ENCODE data around the gene CALM1. TPM values are rescaled to one million over a fixed set of nuclear protein-coding genes. Genes with fewer than 3 reads are reported as not detected.
"Not testable (repeated sequence)": the region's sequence is repeated elsewhere in the genome, so short reads cannot be mapped to it uniquely, and the experiment has no call there.

CALM1 gene
- total RNA-seq, 1 donor from 2014 or later: 575 TPM

DNA sequence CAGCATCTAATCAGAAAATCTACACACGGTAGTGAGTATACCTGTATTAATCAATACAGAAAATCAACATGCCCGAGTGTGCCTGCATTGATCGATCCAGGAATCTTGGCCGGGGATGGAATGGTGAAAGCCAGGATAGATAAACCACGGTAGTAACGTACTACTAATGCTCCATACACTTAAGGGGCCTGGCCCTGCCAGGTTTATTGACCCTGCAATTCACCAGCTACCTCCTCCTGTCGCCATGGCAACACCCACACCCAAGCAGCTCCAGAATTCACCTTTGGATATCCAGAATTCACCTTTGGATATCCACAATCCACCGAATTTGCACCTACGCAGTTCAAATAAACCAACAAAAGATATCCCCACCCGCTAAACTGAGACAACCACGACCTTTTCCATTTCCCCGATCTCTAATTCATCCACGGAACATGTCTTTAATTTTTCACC is 14.8 kb upstream of the CALM1 start:
- DNase-seq (peak; percentile 50), ATAC-seq (ENCODE audit: poor library complexity) (peak; percentile 7)
- intact Hi-C loops (cut with DNase I): loop anchor here (2.0 to 5.0 kb wide), 2 partner anchors 15 to 50 kb away; partner anchors contain the start of genes CALM1 and NRDE2

DNA sequence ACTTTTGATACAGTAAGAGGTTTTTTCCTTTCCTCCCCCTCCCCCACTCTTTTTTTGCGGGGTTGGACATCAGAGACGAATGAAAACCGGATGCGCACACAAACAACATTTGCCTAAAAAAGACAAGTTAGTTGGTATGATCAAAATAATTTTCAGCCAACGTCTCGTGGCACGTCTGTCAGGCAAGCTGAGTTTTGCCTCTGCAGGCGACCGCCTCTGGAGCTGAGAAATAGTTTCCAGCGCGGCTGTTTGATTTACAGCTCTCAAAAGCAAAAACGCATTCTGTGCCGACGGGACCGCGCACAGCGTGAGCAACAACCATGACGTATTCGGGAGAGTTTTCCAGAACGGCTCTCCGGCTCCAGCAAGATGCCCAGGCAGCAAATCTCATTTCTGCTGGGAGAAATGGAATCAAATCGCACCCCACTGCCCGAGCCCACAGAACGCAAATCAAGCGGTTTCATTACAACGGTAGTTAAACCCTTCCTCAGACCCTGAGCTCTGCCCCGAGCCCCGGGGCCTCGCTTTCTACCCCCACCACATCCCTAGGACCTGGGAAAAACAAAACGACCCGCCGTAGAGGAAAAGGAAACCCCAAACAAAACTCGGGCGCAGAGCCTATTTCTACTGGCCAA is 14.2 kb upstream of the CALM1 start:
- peak; percentile 49 for ATAC-seq (ENCODE audit: poor library complexity)
- peak; percentile 74 for DNase-seq
- intact Hi-C loops (cut with DNase I): loop anchor here (2.0 to 5.0 kb wide), 2 partner anchors 14 to 50 kb away; partner anchors contain the start of genes CALM1 and NRDE2

DNA sequence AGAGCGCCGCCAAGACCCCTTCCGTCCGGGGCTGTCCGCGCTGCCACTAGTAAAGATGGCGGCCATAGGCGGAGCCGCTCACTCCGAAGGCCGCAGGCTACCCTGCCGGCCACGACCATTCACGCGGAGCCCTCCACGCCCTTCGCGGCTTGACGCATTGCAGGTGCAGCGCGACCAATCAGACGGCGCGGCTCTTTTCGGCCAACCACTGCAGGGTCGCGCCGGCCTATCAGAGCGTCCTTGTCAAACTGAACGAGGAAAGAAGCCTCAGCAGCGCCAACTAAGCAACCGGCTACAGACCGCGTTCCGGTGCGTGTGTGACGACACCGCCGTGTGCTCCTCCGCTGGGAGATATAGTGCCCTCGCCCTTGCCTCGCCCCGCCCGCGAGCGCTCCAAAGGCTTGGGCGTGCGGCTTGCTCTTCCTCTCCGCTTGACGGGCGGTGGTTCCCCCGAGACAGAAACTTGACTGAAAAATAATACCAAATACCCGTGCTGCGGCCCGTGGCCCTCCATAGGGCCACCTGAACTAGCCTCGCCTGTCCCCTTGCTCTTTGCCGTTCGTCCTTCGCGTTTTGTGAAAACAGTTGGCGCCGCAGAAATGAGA is 13.6 kb upstream of the CALM1 start:
- peak; percentile 100 for DNase-seq
- peak; percentile 93 for ATAC-seq (ENCODE audit: poor library complexity)
- intact Hi-C loops (cut with DNase I): loop anchor here (2.0 to 5.0 kb wide), 2 partner anchors 14 to 51 kb away; partner anchors contain the start of genes CALM1 and NRDE2

DNA sequence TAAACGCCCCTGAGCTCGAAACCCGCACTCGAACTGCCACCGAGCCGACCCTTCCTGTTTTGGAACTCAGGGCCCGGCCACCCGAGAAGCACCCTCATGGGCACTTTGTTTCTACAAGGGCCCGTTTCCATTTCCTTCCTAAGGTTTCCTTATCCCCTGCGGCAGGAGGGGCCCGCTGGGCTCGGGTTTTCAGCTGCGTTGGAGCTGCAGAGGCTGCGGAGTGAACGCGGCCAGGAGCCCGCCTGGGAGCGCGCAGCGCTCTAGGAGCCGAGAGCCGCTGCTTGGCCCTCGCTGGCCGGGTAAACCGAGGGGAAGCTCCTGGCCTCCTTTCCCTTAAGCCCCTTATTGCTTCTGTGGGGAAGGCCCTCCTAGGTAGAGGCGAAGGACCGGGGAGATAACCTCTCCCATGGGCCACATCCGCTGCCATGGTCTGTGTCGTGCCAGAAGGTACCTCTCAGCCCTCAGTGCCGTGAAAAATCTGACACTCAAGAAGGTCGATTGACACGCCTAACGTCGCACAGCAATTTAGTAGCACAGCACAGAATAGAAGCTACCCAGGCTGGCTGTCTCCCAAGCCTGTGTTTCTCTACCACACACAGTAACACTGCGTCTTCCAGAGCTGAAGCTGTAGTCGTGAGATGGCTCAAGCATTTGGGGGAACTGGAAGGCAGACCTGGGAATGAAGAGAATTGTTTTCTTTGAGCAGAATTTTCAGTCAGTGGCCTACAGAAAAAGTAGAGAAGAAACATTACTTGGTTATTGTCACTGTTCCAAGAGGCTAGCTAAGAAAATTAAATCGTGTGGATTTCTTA is 12.9 kb upstream of the CALM1 start:
- ATAC-seq (ENCODE audit: poor library complexity) (peak; percentile 44), DNase-seq (peak; percentile 74)
- intact Hi-C loops (cut with DNase I): loop anchor here (2.0 to 5.0 kb wide), 2 partner anchors 13 to 52 kb away; partner anchors contain the start of genes CALM1 and NRDE2

DNA sequence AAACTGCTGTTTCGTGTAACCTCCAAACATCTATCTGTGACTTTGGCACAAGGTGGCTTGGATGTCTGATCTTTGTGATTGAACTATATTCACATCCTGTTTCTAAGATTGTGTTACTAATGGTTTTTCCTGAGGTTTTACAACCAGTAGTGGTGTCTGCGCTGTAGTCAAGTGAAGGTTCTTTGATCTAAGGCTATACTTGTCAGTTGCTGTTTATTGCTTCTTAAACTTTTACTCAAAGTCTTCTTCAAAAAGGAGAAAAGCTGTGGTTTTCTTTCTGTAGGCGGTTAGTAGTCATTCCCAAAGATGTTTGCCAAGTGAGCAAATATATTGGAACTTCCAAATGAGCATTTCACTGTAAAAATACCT is 12.3 kb upstream of the CALM1 start:
- intact Hi-C loops (cut with DNase I): loop anchor here (5.0 kb wide), 1 partner anchor 52 kb away; the partner anchor contains the start of gene NRDE2
- DNase-seq (no peak), ATAC-seq (ENCODE audit: poor library complexity) (no peak)

DNA sequence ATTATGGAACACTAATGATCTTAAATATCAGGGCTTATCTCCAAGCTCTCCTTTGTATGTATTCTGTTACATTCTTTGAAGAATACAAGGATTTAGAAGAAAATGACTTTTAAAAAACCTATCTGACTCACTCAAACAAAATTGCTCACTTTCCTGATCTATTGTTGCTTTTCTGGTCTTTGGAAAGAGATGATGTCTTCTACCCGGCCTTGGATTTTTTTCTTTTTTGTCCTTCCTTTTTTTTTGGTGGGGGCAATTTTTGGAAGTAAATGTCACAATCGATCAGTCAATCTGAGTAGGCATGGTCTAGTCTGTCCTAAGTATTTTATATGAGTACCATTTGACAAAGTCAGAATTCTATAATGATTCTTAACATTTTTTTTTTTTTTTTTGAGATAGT is 10.5 kb upstream of the CALM1 start:
- ATAC-seq (ENCODE audit: poor library complexity) (no peak), DNase-seq (no peak)
- intact Hi-C loops (cut with DNase I): no loop called here

DNA sequence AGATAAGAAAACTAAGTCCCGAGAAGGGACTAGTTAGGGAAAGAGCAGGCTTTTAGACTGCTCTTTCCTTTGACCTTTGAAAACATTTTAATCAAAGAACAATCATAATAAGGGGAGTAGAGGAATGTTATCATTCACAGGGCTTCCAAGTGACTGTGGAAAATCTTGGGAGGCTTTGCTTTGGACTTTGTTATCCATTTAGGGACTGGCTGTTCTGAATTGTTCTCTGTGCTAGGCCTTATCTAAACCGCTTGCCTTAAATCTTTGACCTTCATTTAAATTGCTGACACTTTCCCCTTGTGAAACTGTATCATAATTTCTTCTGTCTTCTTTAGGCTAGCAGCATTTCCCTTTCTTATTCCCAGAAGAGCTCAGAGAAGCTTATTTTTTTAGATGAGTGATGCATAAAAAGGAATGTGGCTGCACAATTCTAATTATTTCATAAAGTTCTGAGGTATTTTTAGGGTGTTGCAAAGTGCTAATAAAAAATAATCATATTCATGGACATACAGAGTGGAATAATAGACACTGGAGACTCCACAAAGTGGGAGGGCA is 9.5 kb upstream of the CALM1 start:
- intact Hi-C loops (cut with DNase I): no loop called here
- no peak for ATAC-seq (ENCODE audit: poor library complexity)

DNA sequence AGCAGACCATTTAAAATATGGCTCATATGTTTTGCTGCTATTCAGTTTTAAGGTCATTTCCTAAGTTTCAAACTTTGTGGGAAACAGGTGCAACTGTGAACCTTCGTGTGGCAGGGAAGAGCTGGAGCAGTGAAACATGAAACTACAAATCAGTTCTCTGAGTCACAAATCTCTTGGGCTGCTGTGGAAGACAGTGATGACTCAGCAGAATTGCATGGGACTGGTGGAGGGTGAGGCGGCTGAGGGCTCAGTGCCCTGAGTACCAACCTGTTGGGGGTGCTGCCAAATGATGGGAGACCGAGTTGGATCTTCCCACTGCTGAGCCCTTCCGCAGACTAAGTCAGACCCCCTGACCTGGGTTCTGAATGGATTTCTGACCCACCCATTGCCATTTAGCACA is 8.4 kb upstream of the CALM1 start:
- no peak for ATAC-seq (ENCODE audit: poor library complexity)

More for the DNA sequence above, 9.5 kb upstream of the CALM1 start:
- DNase-seq: no peak

DNA sequence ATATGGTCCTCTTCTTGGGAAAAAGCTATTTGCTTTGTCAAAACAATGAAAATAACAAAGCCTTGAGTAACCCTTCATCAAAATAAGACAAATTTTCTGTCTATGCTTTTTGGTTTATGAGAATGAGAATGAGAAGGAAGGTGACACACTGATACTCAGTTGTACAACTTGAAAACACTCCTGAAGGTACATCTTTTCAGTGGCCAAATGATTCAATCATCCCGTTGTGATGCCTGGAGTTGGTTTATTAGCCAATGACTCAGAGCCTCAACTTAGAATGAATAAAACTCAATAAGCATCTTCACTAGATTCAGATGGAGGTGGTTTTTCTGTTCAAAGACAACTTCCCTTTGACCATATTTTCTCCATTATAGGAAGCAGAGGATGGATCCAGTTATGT is 7.8 kb upstream of the CALM1 start:
- no peak for ATAC-seq (ENCODE audit: poor library complexity)

More for the DNA sequence above, 8.4 kb upstream of the CALM1 start:
- intact Hi-C loops (cut with DNase I): no loop called here
- DNase-seq: no peak

DNA sequence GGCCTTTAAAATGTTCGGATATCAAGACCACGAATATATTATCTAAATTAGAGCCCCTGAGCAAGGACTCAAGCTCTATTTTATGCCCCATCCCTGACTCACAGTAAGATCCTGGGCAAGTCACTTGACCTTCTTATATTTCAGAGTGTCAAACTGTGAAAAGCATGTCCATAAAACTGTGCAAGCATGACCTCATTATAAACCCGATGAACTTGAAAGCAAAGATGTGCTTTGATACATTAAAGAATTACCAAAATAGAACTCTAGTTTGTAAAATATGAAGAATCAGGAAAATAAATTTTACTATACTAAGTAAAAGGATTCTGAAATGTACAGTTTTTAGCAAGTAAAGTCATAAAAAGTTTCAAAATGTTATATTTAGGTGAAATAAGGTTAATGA is 2.9 kb upstream of the CALM1 start:
- no peak for ATAC-seq (ENCODE audit: poor library complexity)
- DNase-seq: no peak
- intact Hi-C loops (cut with DNase I): loop anchor here (10.0 kb wide), 1 partner anchor 421 kb away; the partner anchor contains the start of gene TTC7B

More for the DNA sequence above, 7.8 kb upstream of the CALM1 start:
- no peak for DNase-seq
- intact Hi-C loops (cut with DNase I): no loop called here

DNA sequence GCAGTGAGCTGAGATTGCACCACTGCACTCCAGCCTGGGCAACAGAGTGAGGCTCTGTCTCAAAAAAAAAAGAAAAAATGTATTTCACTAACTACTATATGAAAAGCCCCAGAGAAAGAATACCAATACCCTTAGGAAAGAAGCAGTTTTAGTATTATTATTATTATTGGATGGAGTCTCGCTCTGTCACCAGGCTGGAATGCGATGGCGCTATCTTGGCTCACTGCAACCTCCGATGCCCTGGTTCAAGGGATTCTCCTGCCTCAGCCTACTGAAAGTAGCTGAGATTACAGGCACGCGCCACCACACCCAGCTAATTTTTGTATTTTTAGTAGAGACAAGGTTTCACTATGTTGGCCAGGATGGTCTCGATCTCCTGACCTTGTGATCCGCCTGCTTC is 2.0 kb upstream of the CALM1 start:
- intact Hi-C loops (cut with DNase I): loop anchor here (5.0 to 10.0 kb wide), 3 partner anchors 97 to 420 kb away; partner anchors contain the start of gene TTC7B
- ATAC-seq (ENCODE audit: poor library complexity); DNase-seq: not testable (repeated sequence)

DNA sequence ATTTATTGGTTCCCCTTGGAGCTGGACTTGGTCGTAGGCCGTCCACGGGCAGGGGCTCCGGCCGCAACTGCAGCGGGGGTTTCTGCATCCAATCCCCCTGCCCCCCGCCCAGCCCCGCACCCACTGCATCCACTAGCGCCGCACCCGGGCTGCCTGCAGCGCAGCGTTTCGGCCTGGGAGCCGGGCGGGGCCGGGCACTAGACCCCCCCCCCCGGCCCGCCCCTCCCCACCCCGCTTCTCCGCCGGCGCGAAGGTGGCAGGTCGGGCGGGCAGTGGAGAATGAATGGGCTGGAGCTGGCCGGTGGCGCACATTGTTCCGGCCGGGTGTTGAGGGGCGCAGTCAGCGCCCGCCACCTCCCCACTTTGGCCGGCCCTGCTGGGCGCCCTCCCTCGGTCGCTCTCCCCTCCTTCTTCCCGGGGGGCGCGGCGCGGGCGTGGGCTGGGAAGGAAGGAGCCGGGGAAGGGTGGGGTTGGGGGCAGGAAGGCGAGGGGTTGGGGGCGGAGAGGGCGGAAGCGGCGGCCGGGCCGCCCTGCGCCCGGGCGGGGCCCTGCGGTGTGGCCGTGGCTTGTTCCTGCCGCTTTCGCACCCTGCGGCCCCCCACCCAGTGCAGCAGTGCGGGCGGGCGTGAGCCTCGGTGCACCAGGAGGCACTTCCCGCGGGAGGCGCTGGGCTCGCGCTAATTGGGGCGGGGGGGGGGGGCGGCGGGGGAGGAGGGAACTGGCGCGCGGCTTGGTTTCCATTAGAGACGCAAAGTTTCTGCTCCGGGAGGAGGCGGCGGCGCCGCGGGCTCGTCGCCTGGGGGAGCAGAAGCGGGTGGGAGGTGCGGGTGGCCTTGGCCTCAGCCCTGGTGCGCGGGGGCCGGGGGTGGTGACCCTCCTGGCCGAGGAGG is 841 bp downstream of the CALM1 start:
- peak; percentile 78 for DNase-seq
- ATAC-seq (ENCODE audit: poor library complexity): peak; percentile 46
- intact Hi-C loops (cut with DNase I): loop anchor here (2.0 to 10.0 kb wide), 4 partner anchors 15 to 417 kb away; partner anchors contain the start of gene TTC7B

DNA sequence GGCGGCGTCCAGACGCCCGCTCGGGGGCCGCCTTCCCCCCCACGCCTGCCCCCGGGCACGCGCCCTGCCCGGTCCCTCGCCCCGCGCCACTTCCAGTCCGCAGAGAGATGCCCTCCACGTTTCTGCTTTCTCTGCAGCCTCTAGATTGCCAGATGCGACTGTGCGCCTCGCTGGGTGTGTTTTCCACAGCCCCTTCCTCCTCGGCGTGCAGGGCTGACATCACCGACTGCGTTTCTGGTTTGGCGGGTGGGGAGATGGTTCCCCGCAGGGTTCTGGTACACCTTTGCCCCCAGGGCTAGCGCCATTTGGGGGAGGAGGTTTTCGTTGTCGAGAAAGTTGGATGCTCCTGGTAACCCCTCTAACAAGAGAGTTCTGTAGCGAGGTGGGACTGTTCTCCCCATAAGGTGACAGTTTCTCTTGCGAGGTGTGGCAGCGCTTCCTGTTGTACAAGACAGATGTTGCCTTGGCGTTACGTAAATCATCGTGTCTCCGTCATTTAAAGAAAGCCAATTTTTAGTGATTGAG is 1.5 kb downstream of the CALM1 start:
- intact Hi-C loops (cut with DNase I): loop anchor here (5.0 to 10.0 kb wide), 3 partner anchors 101 to 416 kb away; partner anchors contain the start of gene TTC7B
- ATAC-seq (ENCODE audit: poor library complexity) (peak; percentile 4), DNase-seq (peak; percentile 60)

DNA sequence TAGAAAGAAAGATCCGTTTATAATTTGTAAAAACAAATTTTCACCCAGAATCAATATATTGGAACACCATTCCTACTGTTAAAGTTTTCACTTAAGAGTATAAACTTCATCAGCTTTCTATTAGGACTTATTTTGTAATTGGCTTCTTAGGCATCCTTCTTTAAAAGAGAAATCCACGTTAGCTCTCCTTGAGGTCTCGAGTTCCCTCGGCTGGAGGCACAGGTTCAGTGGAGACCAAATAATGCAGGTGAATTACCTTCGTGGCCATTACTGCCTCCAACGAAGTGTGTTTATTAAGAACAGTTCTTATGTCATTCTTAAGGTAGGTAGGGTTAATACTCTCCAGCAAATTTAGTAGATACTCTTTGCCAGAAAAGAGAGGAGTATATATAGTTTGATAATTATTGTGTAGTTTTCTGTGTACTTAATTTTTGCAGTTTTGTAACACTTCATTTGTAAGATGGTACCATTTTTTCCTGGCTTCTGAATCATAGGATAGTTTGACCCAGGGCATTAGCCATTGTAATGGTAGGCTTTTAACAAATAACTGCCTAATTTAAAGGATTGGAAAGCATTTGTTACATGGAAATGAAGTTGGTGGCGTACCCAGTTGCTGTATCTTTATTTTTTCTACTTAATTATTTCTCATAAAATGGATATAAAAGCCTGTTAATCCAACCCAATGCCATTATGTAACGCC is 2.2 kb downstream of the CALM1 start:
- ATAC-seq (ENCODE audit: poor library complexity): no peak
- DNase-seq: no peak
- intact Hi-C loops (cut with DNase I): loop anchor here (1.0 to 10.0 kb wide), 4 partner anchors 102 to 416 kb away; partner anchors contain the start of gene TTC7B

DNA sequence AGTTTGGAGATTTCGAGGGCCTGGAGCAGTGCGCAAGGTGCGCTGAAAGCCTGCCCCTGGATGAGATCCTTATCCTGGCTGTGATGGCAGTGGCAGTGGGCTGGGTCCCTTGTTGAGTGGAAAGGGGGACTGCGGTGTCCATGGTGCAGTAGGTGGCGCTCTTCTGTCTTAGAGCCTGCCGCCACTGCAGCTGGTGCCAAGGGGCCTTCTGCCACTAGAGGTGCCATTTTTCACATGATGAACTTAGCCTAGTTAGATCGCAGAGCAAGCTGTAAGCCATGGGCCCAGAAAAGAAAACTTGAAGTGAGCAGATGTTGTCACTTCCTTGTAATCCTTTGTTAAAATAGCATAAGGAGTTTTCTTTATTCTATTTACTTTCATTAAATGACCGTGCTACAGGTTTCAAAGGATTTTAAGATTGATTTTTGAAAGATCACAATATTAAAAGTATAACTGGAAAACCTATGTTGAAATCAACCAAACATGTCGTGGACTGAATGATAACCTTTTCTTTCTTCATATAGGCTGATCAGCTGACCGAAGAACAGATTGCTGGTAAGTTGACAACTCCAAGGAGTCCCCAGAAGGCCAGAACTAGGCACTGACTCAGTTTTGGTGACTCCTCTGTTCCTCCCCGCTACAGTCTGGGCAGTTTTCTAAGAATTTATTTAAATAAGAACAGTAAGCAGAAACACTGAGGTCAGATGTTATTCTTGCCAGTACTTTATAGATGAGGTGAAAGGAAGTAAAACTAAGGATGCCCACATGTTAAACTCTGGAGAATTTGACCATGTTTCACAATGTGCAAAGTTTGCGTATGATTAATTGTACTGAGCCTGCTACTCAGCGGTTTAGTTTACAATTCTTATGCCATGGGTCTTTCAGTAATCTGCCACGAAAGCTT is 3.0 kb downstream of the CALM1 start:
- ATAC-seq (ENCODE audit: poor library complexity): peak; percentile 75
- DNase-seq: peak; percentile 94
- intact Hi-C loops (cut with DNase I): loop anchor here (1.0 to 10.0 kb wide), 4 partner anchors 102 to 415 kb away; partner anchors contain the start of gene TTC7B
